ENCODE measurements around the gene TBC1D3D. TPM values are rescaled to one million over a fixed set of nuclear protein-coding genes. Genes with fewer than 3 reads are reported as not detected.
"Not testable (repeated sequence)": the region's sequence is repeated elsewhere in the genome, so short reads cannot be mapped to it uniquely, and the experiment has no call there.

Gene TBC1D3D
- total RNA-seq, result 0.35 TPM
- long read RNA-seq, result 0 reads

- intact Hi-C loops (cut with DNase I); DNase-seq (ENCODE audit: low spot score): not testable (repeated sequence)
Observed at GRCh38 chr17:38003676-38004075, at the start of gene TBC1D3D. Gene TBC1D3D, plus strand, starts transcription at chr17:38003976. Its CDS starts 1,585 bp downstream, at chr17:38005561.

- intact Hi-C loops (cut with DNase I); DNase-seq (ENCODE audit: low spot score): not testable (repeated sequence)
Observed at GRCh38 chr17:37988960-37989359, 14.8 kb upstream of the TBC1D3D start, which contains the start of gene TBC1D3L. Gene TBC1D3L, minus strand, starts transcription at chr17:37989060. Its CDS starts 1,540 bp downstream, at chr17:37987520.

Other genes starting within 250 kb of the TBC1D3D start
- gene TBC1D3K, start 79.6 kb upstream of the TBC1D3D start, total RNA-seq, result not detected
- 6.6 TPM for gene TBC1D3L, start 14.9 kb upstream of the TBC1D3D start, total RNA-seq
- not detected for gene TBC1D3C, start 64.7 kb downstream of the TBC1D3D start, total RNA-seq
- gene TBC1D3E, start 124.0 kb downstream of the TBC1D3D start, total RNA-seq, result not detected
- gene TBC1D3, start 188.6 kb downstream of the TBC1D3D start, total RNA-seq, result not detected

All from cardiac septum (tissue), 1 donor.